ENCODE results near the gene NPPC. TPM values are rescaled to one million over a fixed set of nuclear protein-coding genes. Genes with fewer than 3 reads are reported as not detected.
"Not testable (repeated sequence)": the region's sequence is repeated elsewhere in the genome, so short reads cannot be mapped to it uniquely, and the experiment has no call there.

The NPPC gene
- total and polyA plus RNA-seq, 5 donors = 1.7 to 14.0 (median 3.4) TPM

DNA sequence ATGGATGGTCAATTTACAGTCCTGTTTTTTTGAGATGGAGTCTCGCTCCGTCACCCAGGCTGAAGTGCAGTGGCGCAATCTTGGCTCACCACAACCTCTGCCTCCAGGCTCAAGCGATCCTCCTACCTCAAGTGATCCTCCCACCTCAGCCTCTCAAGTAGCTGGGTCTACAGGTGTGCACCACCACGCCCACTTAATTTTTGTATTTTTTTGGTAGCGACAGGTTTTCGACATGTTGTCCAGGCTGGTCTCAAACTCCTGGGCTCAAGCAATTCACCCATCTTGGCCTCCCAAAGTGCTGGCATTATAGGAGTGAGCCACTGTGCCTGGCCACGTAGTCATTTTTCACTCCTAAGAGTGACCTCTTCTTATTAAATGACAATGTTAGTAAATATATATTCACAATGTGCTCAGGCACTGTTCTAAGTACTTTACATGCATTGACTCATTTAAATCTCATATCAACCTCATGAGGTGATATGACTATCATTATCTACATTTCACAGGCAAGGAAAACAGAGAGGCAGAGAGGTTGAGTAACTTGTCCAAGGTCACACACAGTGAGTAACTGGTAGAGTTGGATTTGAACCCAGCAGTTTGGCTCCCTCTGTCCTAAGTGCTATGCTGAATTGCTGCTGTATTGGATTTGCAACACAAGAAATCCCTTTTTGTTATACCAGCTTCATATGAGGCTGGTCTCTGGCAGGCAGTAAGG is 29.7 kb upstream of the NPPC start:
- ATAC-seq (no peak), DNase-seq (no peak)
- no peaks in the 10 kb centered on the region for H3K4me1 ChIP-seq (ENCODE audit: control insufficient read depth, insufficient read depth, low read length)
- H3K4me3 ChIP-seq (ENCODE audit: low read length) = no peak overlapping the region
- no peak overlapping the region for H3K27ac ChIP-seq (ENCODE audit: low read length)
- intact Hi-C loops (cut with DNase I) = no loop called here
- H3K27me3 ChIP-seq (ENCODE audit: control insufficient read depth, insufficient read depth) = no peaks in the 10 kb centered on the region
- H3K9me3 ChIP-seq (ENCODE audit: control insufficient read depth, low read length) = no peaks in the 10 kb centered on the region
- 95% methylated on average over 8 of the region's 8 CpGs for WGBS

DNA sequence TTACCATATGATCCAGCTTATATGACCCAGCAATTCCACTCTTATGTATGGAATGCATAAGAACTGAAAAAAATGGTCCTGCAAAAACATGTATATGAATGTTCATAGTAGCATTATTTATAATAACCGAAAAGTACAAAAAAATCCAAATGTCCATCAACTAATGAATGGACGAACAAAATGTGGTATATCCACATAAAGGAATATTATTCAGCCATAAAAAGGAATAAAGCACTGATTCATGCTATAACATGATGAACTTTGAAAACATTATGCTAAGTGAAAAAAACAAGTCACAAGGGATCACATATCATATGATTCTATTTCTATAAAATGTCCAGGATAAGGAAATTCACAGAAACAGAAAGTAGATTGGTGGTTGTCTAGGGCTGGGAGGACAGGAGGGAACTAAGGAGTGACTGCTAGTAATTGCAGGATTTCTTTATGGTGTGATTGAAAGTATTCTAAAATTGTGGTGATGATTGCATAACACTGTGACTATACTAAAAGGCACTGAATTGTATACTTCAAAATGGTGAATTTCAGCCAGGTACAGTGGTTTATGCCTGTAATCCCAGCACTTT is 25.3 kb upstream of the NPPC start:
- no peak overlapping the region for H3K27ac ChIP-seq (ENCODE audit: low read length)
- intact Hi-C loops (cut with DNase I) = no loop called here
- DNase-seq (no peak), ATAC-seq (no peak)
- 94% methylated on average over 2 of the region's 2 CpGs for WGBS
- no peak overlapping the region for H3K4me3 ChIP-seq (ENCODE audit: low read length)
- no peaks in the 10 kb centered on the region for H3K27me3 ChIP-seq (ENCODE audit: control insufficient read depth, insufficient read depth)
- no peaks in the 10 kb centered on the region for H3K4me1 ChIP-seq (ENCODE audit: control insufficient read depth, insufficient read depth, low read length)
- no peaks in the 10 kb centered on the region for H3K9me3 ChIP-seq (ENCODE audit: control insufficient read depth, low read length)

DNA sequence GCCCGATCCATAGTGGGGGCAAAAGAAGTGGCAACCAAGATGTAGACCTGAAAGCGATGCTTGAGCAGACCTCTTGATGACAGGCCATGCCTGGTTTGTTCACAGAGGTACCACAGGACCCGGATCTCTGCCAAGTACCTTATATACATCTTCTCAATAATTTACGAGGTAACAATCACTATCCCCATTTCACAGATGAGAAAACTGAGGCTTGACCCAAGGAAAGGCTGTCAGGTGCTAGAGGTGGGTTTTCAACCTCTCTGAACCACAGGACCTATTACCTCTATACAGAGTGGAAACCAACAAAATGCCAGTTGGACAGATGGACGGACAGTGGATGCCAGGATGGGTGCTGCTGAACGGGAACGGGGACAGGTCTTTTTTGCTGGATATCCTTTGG is 21.5 kb upstream of the NPPC start:
- Histone ChIP-seq H3K4me3 (ENCODE audit: low read length) (no peak overlapping the region), H3K9me3 (ENCODE audit: control insufficient read depth, low read length) (no peaks in the 10 kb centered on the region), H3K27me3 (ENCODE audit: control insufficient read depth, insufficient read depth) (no peaks in the 10 kb centered on the region), H3K4me1 (ENCODE audit: control insufficient read depth, insufficient read depth, low read length) (no peaks in the 10 kb centered on the region), H3K27ac (ENCODE audit: low read length) (no peak overlapping the region)
- intact Hi-C loops (cut with DNase I) = no loop called here
- 91% methylated on average over 7 of the region's 7 CpGs for WGBS
- no peak for ATAC-seq
- no peak for DNase-seq

DNA sequence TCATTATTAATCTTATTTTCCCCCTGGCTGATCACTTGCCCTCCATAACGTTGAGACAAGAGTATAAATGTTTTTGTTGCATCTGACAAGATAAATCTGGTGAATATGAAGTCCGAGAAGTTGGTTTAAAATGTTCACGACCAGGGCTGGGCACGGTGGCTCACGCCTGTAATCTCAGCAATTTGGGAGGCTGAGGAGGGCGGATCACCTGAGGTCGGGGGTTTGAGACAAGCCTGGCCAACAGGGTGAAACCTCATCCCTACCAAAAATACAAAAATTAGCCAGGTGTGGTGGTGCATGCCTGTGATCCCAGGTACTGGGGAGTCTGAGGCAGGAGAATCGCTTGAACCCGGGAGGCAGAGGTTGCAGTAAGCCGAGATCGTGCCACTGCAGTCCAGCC is 20.9 kb upstream of the NPPC start:
- DNase-seq; H3K4me3 ChIP-seq (ENCODE audit: low read length); intact Hi-C loops (cut with DNase I); H3K27ac ChIP-seq (ENCODE audit: low read length); H3K27me3 ChIP-seq (ENCODE audit: control insufficient read depth, insufficient read depth); H3K9me3 ChIP-seq (ENCODE audit: control insufficient read depth, low read length); H3K4me1 ChIP-seq (ENCODE audit: control insufficient read depth, insufficient read depth, low read length); ATAC-seq: not testable (repeated sequence)
- 83% methylated on average over 11 of the region's 11 CpGs for WGBS

DNA sequence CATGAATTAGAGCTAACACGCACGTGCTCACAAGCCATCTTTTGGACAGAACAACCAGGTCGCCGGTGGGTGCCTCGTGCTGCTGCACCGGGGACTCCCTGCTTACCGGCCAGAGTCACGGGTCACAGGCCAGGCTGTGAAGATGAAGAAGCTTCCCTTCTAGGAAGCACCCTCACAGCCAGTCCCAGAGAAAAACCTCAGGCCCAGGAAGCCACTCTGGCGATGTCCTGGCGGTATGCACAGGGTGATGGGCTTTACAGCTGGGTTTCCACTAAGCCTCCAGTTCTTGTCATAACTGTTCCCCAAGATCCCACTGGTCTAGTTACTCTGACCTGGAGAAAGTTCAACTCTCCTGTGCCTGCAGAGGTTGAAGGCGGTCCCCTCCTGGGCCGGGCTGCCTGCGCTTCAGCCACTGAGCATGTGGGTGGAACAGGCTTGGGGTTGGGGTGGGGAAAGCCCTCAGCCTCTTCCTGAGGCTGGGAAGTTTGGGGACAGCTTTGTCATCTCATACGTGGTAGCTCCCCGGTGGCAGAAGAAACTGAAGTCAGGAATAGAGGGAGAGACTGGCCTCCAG is 20.1 kb upstream of the NPPC start:
- no peak for ATAC-seq
- no peak overlapping the region for H3K4me3 ChIP-seq (ENCODE audit: low read length)
- WGBS = 86% methylated on average over 15 of the region's 15 CpGs
- DNase-seq = no peak
- H3K27ac ChIP-seq (ENCODE audit: low read length) = no peak overlapping the region
- H3K27me3 ChIP-seq (ENCODE audit: control insufficient read depth, insufficient read depth) = no peaks in the 10 kb centered on the region
- no peaks in the 10 kb centered on the region for H3K4me1 ChIP-seq (ENCODE audit: control insufficient read depth, insufficient read depth, low read length)
- intact Hi-C loops (cut with DNase I) = no loop called here
- no peaks in the 10 kb centered on the region for H3K9me3 ChIP-seq (ENCODE audit: control insufficient read depth, low read length)

DNA sequence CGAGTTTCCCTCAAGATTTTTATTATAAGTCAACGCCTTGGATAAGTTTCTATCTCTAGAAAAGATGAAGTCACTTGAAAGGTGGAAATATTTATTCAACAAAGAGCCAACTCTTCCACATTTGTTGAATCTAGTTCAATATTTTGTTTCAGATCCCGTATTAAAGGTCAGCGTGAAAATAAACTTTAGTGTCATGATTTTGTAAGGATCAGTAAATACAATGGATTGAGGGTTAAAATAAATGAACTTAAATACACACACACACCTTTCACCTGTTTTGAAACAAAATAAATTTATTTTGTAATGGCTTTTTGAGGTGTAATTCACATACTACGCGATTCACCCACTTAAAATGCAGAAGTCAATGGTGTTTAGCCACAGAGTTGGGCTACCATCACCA is 16.0 kb upstream of the NPPC start:
- Histone ChIP-seq H3K4me1 (ENCODE audit: control insufficient read depth, insufficient read depth, low read length) (no peaks in the 10 kb centered on the region), H3K27ac (ENCODE audit: low read length) (no peak overlapping the region), H3K9me3 (ENCODE audit: control insufficient read depth, low read length) (no peaks in the 10 kb centered on the region), H3K4me3 (ENCODE audit: low read length) (no peak overlapping the region), H3K27me3 (ENCODE audit: control insufficient read depth, insufficient read depth) (no peaks in the 10 kb centered on the region)
- no peak for DNase-seq
- intact Hi-C loops (cut with DNase I) = no loop called here
- ATAC-seq = no peak
- 87% methylated on average over 6 of the region's 6 CpGs for WGBS

DNA sequence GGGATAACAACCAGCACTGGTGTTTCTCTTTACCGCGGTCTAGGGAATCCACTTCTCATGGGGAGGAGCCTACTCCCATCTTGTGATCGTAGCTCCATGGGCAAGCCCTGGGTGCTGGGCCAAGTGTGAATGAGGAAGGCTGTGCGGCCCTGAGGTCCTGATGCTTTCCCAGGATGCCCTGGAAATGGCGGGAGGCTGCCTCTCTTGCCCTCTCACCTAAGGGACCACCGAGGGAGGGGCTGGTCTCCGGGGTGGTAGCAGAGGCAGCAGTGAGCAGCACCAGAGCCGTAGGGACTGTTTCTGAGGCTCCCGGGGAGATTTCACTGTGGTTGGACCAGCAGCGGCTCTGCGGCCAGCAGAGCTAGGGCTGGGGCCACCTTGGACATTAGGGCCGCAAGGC is 15.5 kb upstream of the NPPC start:
- Histone ChIP-seq H3K9me3 (ENCODE audit: control insufficient read depth, low read length) (no peaks in the 10 kb centered on the region), H3K27me3 (ENCODE audit: control insufficient read depth, insufficient read depth) (no peaks in the 10 kb centered on the region), H3K4me3 (ENCODE audit: low read length) (no peak overlapping the region), H3K4me1 (ENCODE audit: control insufficient read depth, insufficient read depth, low read length) (no peaks in the 10 kb centered on the region), H3K27ac (ENCODE audit: low read length) (no peak overlapping the region)
- intact Hi-C loops (cut with DNase I) = no loop called here
- DNase-seq (no peak), ATAC-seq (no peak)
- 87% methylated on average over 12 of the region's 12 CpGs for WGBS

DNA sequence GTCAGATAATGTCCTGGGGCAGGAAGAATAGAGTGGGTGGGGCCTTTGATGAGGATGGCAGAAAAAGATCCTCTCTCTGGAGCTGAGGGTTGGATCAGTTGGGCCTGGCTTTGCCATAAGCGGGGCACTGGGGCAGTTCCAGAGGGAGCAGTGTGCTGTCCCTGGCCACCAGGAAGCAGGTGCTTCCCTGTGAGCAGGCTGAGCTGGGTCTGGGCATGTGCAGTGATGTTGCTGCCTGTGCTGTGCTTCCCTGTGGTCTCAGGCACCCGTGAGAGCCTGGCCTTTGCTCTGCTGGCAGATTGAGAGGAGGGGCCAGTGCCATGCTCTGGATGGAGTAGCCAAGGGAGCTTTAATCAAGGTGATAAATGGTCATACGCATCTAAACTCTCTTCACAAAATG is 14.6 kb upstream of the NPPC start:
- ATAC-seq (peak in 1 of 2 donors; percentile 16), DNase-seq (no peak)
- no peak overlapping the region for H3K4me3 ChIP-seq (ENCODE audit: low read length)
- H3K9me3 ChIP-seq (ENCODE audit: control insufficient read depth, low read length) = no peaks in the 10 kb centered on the region
- no peaks in the 10 kb centered on the region for H3K27me3 ChIP-seq (ENCODE audit: control insufficient read depth, insufficient read depth)
- H3K4me1 ChIP-seq (ENCODE audit: control insufficient read depth, insufficient read depth, low read length) = no peaks in the 10 kb centered on the region
- 64% methylated on average over 3 of the region's 3 CpGs for WGBS
- intact Hi-C loops (cut with DNase I) = no loop called here
- H3K27ac ChIP-seq (ENCODE audit: low read length) = no peak overlapping the region

DNA sequence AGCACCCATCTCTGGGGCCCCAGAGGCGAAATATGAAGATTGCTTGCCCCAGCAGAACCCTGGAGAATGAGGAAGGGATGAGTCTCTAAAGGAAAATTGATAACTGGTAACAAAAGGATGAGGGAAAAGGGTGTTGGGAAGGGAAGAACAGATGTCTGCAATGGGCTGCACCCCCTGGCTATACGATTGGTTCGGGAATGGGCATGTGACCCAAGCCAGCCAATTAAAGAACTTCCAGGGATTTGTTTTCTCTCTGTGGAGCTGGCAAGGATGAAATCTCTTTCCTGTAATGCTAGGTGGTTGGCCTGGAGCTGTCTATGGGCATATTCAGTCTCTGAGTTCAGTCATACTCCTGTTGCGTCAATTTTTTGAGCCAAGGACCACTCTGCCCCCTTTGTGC is 12.8 kb upstream of the NPPC start:
- 93% methylated on average over 4 of the region's 4 CpGs for WGBS
- DNase-seq = no peak
- Histone ChIP-seq H3K27ac (ENCODE audit: low read length) (no peak overlapping the region), H3K4me3 (ENCODE audit: low read length) (no peak overlapping the region), H3K4me1 (ENCODE audit: control insufficient read depth, insufficient read depth, low read length) (no peaks in the 10 kb centered on the region), H3K9me3 (ENCODE audit: control insufficient read depth, low read length) (no peaks in the 10 kb centered on the region), H3K27me3 (ENCODE audit: control insufficient read depth, insufficient read depth) (no peaks in the 10 kb centered on the region)
- ATAC-seq = no peak
- intact Hi-C loops (cut with DNase I) = no loop called here

DNA sequence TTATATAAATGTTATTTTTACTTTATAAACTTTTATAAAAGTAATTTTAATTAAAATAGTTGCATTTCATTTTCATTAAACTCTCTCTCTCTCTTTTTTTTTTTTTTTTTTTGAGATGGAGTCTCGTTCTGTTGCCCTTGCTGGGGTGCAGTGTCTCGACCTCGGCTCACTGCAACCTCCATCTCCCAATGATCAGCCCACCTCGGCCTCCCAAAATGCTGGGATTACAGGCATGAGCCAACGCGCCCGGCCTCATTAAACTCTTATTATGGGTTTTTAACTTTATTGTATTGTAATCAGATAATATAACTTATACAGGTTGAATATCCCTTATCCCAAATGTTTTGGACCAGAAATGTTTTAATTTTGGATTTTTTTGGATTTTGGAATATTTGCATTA is 10.9 kb upstream of the NPPC start:
- Histone ChIP-seq H3K4me3 (ENCODE audit: low read length) (no peak overlapping the region), H3K4me1 (ENCODE audit: control insufficient read depth, insufficient read depth, low read length) (no peaks in the 10 kb centered on the region), H3K27ac (ENCODE audit: low read length) (no peak overlapping the region), H3K9me3 (ENCODE audit: control insufficient read depth, low read length) (no peaks in the 10 kb centered on the region), H3K27me3 (ENCODE audit: control insufficient read depth, insufficient read depth) (no peaks in the 10 kb centered on the region)
- DNase-seq = no peak
- intact Hi-C loops (cut with DNase I) = no loop called here
- 96% methylated on average over 7 of the region's 7 CpGs for whole genome bisulfite sequencing
- ATAC-seq = no peak

DNA sequence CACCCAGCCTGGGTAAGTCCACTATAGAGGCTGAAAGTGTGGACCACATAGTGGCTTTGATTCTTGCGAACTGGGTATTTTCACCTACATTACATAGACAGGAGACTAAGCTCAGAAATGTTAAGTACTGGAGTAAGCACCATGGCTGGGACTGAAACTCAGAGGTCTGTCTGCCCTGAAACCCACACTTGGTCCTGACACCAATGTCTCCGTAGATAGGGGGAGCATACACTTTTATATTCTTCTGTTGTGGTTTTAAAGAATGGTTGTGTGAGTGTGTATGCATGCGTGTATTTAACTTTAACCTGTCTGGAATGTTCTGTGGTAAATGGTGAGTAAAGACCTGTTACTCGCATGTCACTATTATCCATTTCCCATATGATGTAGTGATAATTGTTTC is 10.3 kb upstream of the NPPC start:
- no peaks in the 10 kb centered on the region for H3K4me1 ChIP-seq (ENCODE audit: control insufficient read depth, insufficient read depth, low read length)
- no peak for ATAC-seq
- no peak overlapping the region for H3K27ac ChIP-seq (ENCODE audit: low read length)
- H3K4me3 ChIP-seq (ENCODE audit: low read length) = no peak overlapping the region
- intact Hi-C loops (cut with DNase I) = no loop called here
- H3K27me3 ChIP-seq (ENCODE audit: control insufficient read depth, insufficient read depth) = no peaks in the 10 kb centered on the region
- H3K9me3 ChIP-seq (ENCODE audit: control insufficient read depth, low read length) = no peaks in the 10 kb centered on the region
- no peak for DNase-seq
- WGBS = 90% methylated on average over 4 of the region's 4 CpGs
